Hepatocyte (in vitro differentiated cells): ENCODE results near the gene MLYCD. TPM values are rescaled to one million over a fixed set of nuclear protein-coding genes. Genes with fewer than 3 reads are reported as not detected.

Experiments used
- DNase-seq: peaks from one replicate; pipeline ENCODE4 v3.0.0-alpha.2; 2016; ENCODE audit warnings: low spot score
- H2AFZ ChIP-seq: fragments of 200-600 bp; sonication (generic); 2 replicates; pipeline ENCODE4 v1.6.0; 2016; ENCODE audit warnings: antibody characterized with exemption, mild to moderate bottlenecking
- H3K27ac ChIP-seq: fragments of 200-600 bp; sonication (generic); 2 replicates; pipeline ENCODE4 v1.5.1; 2016; ENCODE audit warnings: mild to moderate bottlenecking
- H3K27me3 ChIP-seq: fragments of 200-600 bp; sonication (generic); 2 replicates; pipeline ENCODE4 v1.6.1; 2016
- H3K36me3 ChIP-seq: fragments of 200-600 bp; sonication (generic); replicated peaks from 2 replicates; pipeline ENCODE4 v1.5.1; 2016; ENCODE audit warnings: low read depth; ENCODE audit not compliant: insufficient read depth
- H3K4me1 ChIP-seq: fragments of 200-600 bp; sonication (generic); 2 replicates; pipeline ENCODE4 v1.5.1; 2016; ENCODE audit warnings: mild to moderate bottlenecking, moderate library complexity; ENCODE audit not compliant: insufficient read depth
- H3K4me2 ChIP-seq: fragments of 200-600 bp; sonication (generic); 2 replicates; pipeline ENCODE4 v1.6.0; 2016
- H3K4me3 ChIP-seq: fragments of 200-600 bp; sonication (generic); 2 replicates; pipeline ENCODE4 v1.5.1; 2016; ENCODE audit warnings: mild to moderate bottlenecking
- H3K79me2 ChIP-seq: fragments of 200-600 bp; sonication (generic); 2 replicates; pipeline ENCODE4 v1.6.0; 2017; ENCODE audit warnings: mild to moderate bottlenecking
- H3K9me2 ChIP-seq: fragments of 200-600 bp; sonication (generic); replicated peaks from 2 replicates; pipeline ENCODE4 v1.6.0; 2017; ENCODE audit warnings: mild to moderate bottlenecking; ENCODE audit not compliant: insufficient read depth
- H3K9me3 ChIP-seq: fragments of 200-600 bp; sonication (generic); 2 replicates; pipeline ENCODE4 v1.5.1; 2016; ENCODE audit warnings: low read depth, mild to moderate bottlenecking
- H4K20me1 ChIP-seq: fragments of 200-600 bp; sonication (generic); 2 replicates; pipeline ENCODE4 v1.6.0; 2016; ENCODE audit warnings: mild to moderate bottlenecking; ENCODE audit not compliant: insufficient read depth, poor library complexity, severe bottlenecking
- CTCF ChIP-seq: fragments of 200-600 bp; sonication (generic); IDR thresholded peaks from 2 replicates; pipeline ENCODE4 v1.5.1; 2016; ENCODE audit warnings: antibody characterized with exemption, mild to moderate bottlenecking; ENCODE audit not compliant: poor library complexity
- EZH2 ChIP-seq: fragments of 200-600 bp; sonication (generic); IDR thresholded peaks from 2 replicates; pipeline ENCODE4 v1.6.1; 2016; ENCODE audit warnings: antibody characterized with exemption, mild to moderate bottlenecking, borderline replicate concordance
- EZH2phosphoT487 ChIP-seq: fragments of 200-600 bp; sonication (generic); IDR thresholded peaks from one replicate; pipeline ENCODE4 v1.6.1; 2018; ENCODE audit warnings: antibody characterized with exemption, mild to moderate bottlenecking, low read depth, moderate library complexity; ENCODE audit not compliant: unreplicated experiment, severe bottlenecking
- WGBS: methylation state at CpG from one replicate; pipeline ENCODE4 v1.1.6; 2016; ENCODE audit warnings: low lambda C conversion rate; ENCODE audit errors: missing lambda C conversion rate; 5-methylcytosine and 5-hydroxymethylcytosine counted together
- polyA plus RNA-seq: library from polyadenylated mRNA; unstranded; fragments of >200 nt; fragmentation: Nextera tagmentation; extraction: Ambion mirVana; gene quantifications from 2 replicates; pipeline ENCODE4 v1.2.1, GENCODE V29; 2016
- total RNA-seq: library from RNA; depleted of rRNA; stranded (reverse); fragments of >200 nt; gene quantifications from 2 replicates; pipeline ENCODE4 v1.2.3, GENCODE V29; 2014

Gene MLYCD
- total and polyA plus RNA-seq, 2 experiments from 2014 or later, result 6.3 to 10.1 TPM

GRCh38 chr16:83935005-83935857 is 36.3 kb downstream of the MLYCD start:
- H3K4me2 ChIP-seq, result no peak overlapping the region
- WGBS, result 93% methylated on average over 29 of the region's 30 CpGs
- no peaks in the 10 kb centered on the region for H3K27me3 ChIP-seq

GRCh38 chr16:83935858-83936255 is 36.9 kb downstream of the MLYCD start:
- Histone ChIP-seq H3K4me3 (no peak overlapping the region), H3K4me1 (no peaks in the 10 kb centered on the region), H2AFZ (no peak overlapping the region), H3K79me2 (no peaks in the 10 kb centered on the region), H3K9me2 (no peaks in the 10 kb centered on the region), H3K36me3 (no peaks in the 10 kb centered on the region), H3K4me2 (no peak overlapping the region), H3K9me3 (no peaks in the 10 kb centered on the region), H4K20me1 (no peaks in the 10 kb centered on the region), H3K27ac (no peak overlapping the region), H3K27me3 (no peaks in the 10 kb centered on the region)
- no peak for TF ChIP-seq CTCF
- TF ChIP-seq EZH2, result no peak
- TF ChIP-seq EZH2phosphoT487, result no peak
- 92% methylated on average over 9 of the region's 10 CpGs for WGBS
- no peak for DNase-seq

More at GRCh38 chr16:83935005-83935857, 36.3 kb downstream of the MLYCD start:
- no peaks in the 10 kb centered on the region for H4K20me1 ChIP-seq
- H3K9me3 ChIP-seq, result no peaks in the 10 kb centered on the region
- H3K4me1 ChIP-seq, result no peaks in the 10 kb centered on the region
- H3K27ac ChIP-seq, result no peak overlapping the region
- H3K9me2 ChIP-seq, result no peaks in the 10 kb centered on the region
- no peak for DNase-seq
- no peaks in the 10 kb centered on the region for H3K36me3 ChIP-seq
- no peaks in the 10 kb centered on the region for H3K79me2 ChIP-seq
- TF ChIP-seq EZH2phosphoT487 (no peak), CTCF (no peak), EZH2 (no peak)
- H2AFZ ChIP-seq, result no peak overlapping the region
- H3K4me3 ChIP-seq, result no peak overlapping the region

GRCh38 chr16:83936581-83937165 is 37.8 kb downstream of the MLYCD start:
- H2AFZ ChIP-seq, result no peak overlapping the region
- no peaks in the 10 kb centered on the region for H4K20me1 ChIP-seq
- DNase-seq, result no peak
- no peaks in the 10 kb centered on the region for H3K9me2 ChIP-seq
- no peaks in the 10 kb centered on the region for H3K4me1 ChIP-seq
- no peaks in the 10 kb centered on the region for H3K36me3 ChIP-seq
- H3K27ac ChIP-seq, result no peak overlapping the region
- H3K4me3 ChIP-seq, result no peak overlapping the region
- H3K4me2 ChIP-seq, result no peak overlapping the region
- H3K79me2 ChIP-seq, result no peaks in the 10 kb centered on the region
- TF ChIP-seq EZH2phosphoT487 (no peak), CTCF (no peak)
- 92% methylated on average over 18 of the region's 19 CpGs for WGBS
- no peaks in the 10 kb centered on the region for H3K27me3 ChIP-seq
- H3K9me3 ChIP-seq, result no peaks in the 10 kb centered on the region
